ENCODE measurements around the gene MOB2.
"Not testable (repeated sequence)": the region's sequence is repeated elsewhere in the genome, so short reads cannot be mapped to it uniquely, and the experiment has no call there.

Gene MOB2

GRCh38 chr11:1433568-1433967 is 53.0 kb downstream of the MOB2 start:
- no peak for TF ChIP-seq CTCF (IDR thresholded peaks at IDR 0.05; ENCODE audit: unreplicated experiment in 3 of 3)
- Mint-ChIP-seq H3K9me3 (no peaks in the 10 kb centered on the region), H3K36me3 (ENCODE audit: low read depth) (no peaks in the 10 kb centered on the region), H3K4me3 (no peak overlapping the region), H3K4me1 (no peaks in the 10 kb centered on the region), H3K27me3 (ENCODE audit: low read depth) (peaks cover 13% of the 10 kb centered on the region), H3K27ac (no peak overlapping the region)

DNA sequence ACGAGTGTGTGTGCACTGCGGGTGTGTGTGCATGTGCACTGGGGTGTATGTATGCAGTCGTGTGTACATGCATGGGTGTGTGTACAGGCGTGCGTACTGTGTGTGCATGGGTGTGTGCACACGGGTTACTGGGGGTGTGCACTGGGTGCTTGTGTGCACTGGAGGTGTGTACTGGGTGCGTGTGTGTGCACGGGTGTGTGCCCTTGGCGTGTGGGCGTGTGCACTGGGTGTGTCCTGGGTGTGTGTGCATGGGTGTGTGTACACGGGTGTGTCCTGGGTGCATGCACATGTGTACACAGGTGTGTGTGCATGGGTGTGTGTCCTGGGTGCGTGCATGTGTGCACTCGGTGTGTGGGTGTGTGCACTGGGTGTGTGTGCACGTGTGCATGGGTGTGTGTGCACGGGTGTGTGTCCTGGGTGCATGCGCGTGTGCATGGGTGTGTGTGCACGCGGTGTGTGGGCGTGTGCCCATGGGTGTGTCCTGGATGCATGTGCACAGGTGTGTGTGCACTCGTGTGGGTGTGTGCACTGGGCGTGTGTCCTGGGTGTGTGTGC is 57.7 kb downstream of the MOB2 start:
- Mint-ChIP-seq H3K4me3 (no peak overlapping the region), H3K36me3 (ENCODE audit: low read depth) (no peaks in the 10 kb centered on the region), H3K4me1 (no peaks in the 10 kb centered on the region), H3K27me3 (ENCODE audit: low read depth) (peaks cover 11% of the 10 kb centered on the region), H3K27ac (no peak overlapping the region), H3K9me3 (no peaks in the 10 kb centered on the region)
- no peak for TF ChIP-seq CTCF (IDR thresholded peaks at IDR 0.05; ENCODE audit: unreplicated experiment in 3 of 3)

- no peaks in the 10 kb centered on the region for H3K36me3 Mint-ChIP-seq (ENCODE audit: low read depth)
- no peak overlapping the region for H3K4me3 Mint-ChIP-seq
- TF ChIP-seq CTCF (IDR thresholded peaks at IDR 0.05; ENCODE audit: unreplicated experiment in 3 of 3): no peak
- no peaks in the 10 kb centered on the region for H3K9me3 Mint-ChIP-seq
- no peaks in the 10 kb centered on the region for H3K4me1 Mint-ChIP-seq
- no peak overlapping the region for H3K27ac Mint-ChIP-seq
- peaks cover 10% of the 10 kb centered on the region for H3K27me3 Mint-ChIP-seq (ENCODE audit: low read depth)
Measured at GRCh38 chr11:1425439-1425838, 61.1 kb downstream of the MOB2 start.

GRCh38 chr11:1425006-1425405 is 61.6 kb downstream of the MOB2 start:
- Mint-ChIP-seq H3K9me3 (no peaks in the 10 kb centered on the region), H3K36me3 (ENCODE audit: low read depth) (no peaks in the 10 kb centered on the region), H3K27me3 (ENCODE audit: low read depth) (peaks cover 10% of the 10 kb centered on the region), H3K4me1 (no peaks in the 10 kb centered on the region), H3K27ac (no peak overlapping the region), H3K4me3 (no peak overlapping the region)
- no peak for TF ChIP-seq CTCF (IDR thresholded peaks at IDR 0.05; ENCODE audit: unreplicated experiment in 3 of 3)

DNA sequence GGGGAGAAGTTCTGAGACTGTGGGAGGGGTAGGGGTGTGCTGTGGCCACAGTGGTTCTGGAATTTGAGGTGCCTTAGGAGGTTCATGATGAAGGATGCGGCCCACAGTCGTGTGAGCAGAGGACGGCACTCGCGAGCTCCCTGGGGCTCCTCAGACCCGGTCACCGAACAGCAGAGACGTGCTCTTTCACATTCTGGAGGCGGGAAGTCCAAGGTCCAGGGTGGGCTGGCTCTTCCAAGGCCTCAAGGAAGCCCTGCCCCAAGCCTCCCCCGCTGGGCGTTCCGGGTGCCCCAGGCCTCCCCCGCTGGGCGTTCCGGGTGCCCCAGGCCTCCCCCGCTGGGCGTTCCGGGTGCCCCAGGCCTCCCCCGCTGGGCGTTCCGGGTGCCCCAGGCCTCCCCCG is 63.2 kb downstream of the MOB2 start:
- H3K27ac Mint-ChIP-seq; H3K4me3 Mint-ChIP-seq; H3K36me3 Mint-ChIP-seq (ENCODE audit: low read depth); H3K27me3 Mint-ChIP-seq (ENCODE audit: low read depth); H3K4me1 Mint-ChIP-seq: not testable (repeated sequence)
- H3K9me3 Mint-ChIP-seq: peaks cover 11% of the 10 kb centered on the region

GRCh38 chr11:1422981-1423380 is 63.6 kb downstream of the MOB2 start:
- no peak overlapping the region for H3K27ac Mint-ChIP-seq
- H3K36me3 Mint-ChIP-seq (ENCODE audit: low read depth): peaks cover 8% of the 10 kb centered on the region
- TF ChIP-seq CTCF (IDR thresholded peaks at IDR 0.05; ENCODE audit: unreplicated experiment in 3 of 3): no peak
- H3K4me1 Mint-ChIP-seq: no peaks in the 10 kb centered on the region
- H3K9me3 Mint-ChIP-seq: peaks cover 13% of the 10 kb centered on the region
- H3K4me3 Mint-ChIP-seq: no peak overlapping the region
- H3K27me3 Mint-ChIP-seq (ENCODE audit: low read depth): no peaks in the 10 kb centered on the region
